K562 (cell line): ENCODE measurements around the gene BAIAP2. TPM values are rescaled to one million over a fixed set of nuclear protein-coding genes. Genes with fewer than 3 reads are reported as not detected.

Experiments used
- CSDE1 ChIP-seq, 2 experiments: fragments of 450-650 bp; IDR thresholded peaks; 2 replicates each; pipeline ENCODE4 v1.6.1; 2016; ENCODE audit warnings: mild to moderate bottlenecking in 1 of 2
- CTBP1 ChIP-seq: fragments of 450-650 bp; IDR thresholded peaks from 2 replicates; pipeline ENCODE4 v1.6.1; 2016; ENCODE audit warnings: borderline replicate concordance
- ETV1 ChIP-seq: fragments of 450-650 bp; conservative IDR thresholded peaks from 2 replicates; pipeline ENCODE4 v1.6.1; 2016; ENCODE audit warnings: missing genetic modification characterization, control low read depth, low read depth, missing compliant biosample characterization
- ETV5 ChIP-seq: sonication (generic); formaldehyde crosslinking; IDR thresholded peaks from 2 replicates; pipeline ENCODE4 v1.4.0; 2020; ENCODE audit warnings: low read depth, mild to moderate bottlenecking, missing genetic modification reagents
- FOSL1 ChIP-seq: fragments of 200-800 bp; sonication (Bioruptor generic); conservative IDR thresholded peaks from 2 replicates; pipeline ENCODE4 v1.6.1; 2016; ENCODE audit warnings: missing genetic modification characterization, missing compliant biosample characterization
- FOXK2 ChIP-seq, 2 experiments: fragments of 450-650 bp; IDR thresholded peaks in 1 of 2; conservative IDR thresholded peaks in 1 of 2; 2 replicates each; pipeline ENCODE4 v1.6.1; 2016; ENCODE audit warnings: low read depth in 2 of 2, mild to moderate bottlenecking in 1 of 2
- GABPB1 ChIP-seq: sonication (generic); formaldehyde crosslinking; IDR thresholded peaks from 2 replicates; pipeline ENCODE4 v1.8.0; 2022; ENCODE audit warnings: mild to moderate bottlenecking, missing genetic modification reagents
- HSF4 ChIP-seq: fragments of 250-450 bp; sonication (Bioruptor Pico); IDR thresholded peaks from 2 replicates; pipeline ENCODE4 v2.1.2; 2022; ENCODE audit warnings: mild to moderate bottlenecking, moderate library complexity, borderline replicate concordance
- KAT2B ChIP-seq: IDR thresholded peaks from one replicate; pipeline ENCODE4 v1.6.1; 2012; ENCODE audit warnings: low read depth, mild to moderate bottlenecking, control low read depth, inconsistent platforms, low read length, moderate library complexity
- KLF1 ChIP-seq: fragments of 450-650 bp; IDR thresholded peaks from 2 replicates; pipeline ENCODE4 v1.6.1; 2016; ENCODE audit warnings: missing genetic modification characterization, missing compliant biosample characterization
- MGA ChIP-seq: fragments of 450-650 bp; IDR thresholded peaks from 2 replicates; pipeline ENCODE4 v1.6.1; 2016; ENCODE audit warnings: mild to moderate bottlenecking, moderate library complexity
- UBTF ChIP-seq, 2 experiments: IDR thresholded peaks; 2 replicates each; pipeline ENCODE4 v1.6.1; 2012; ENCODE audit warnings: improper control_type of control experiment in 2 of 2, low read depth in 2 of 2, low read length in 2 of 2, borderline replicate concordance in 1 of 2
- ZZZ3 ChIP-seq: fragments of 450-650 bp; IDR thresholded peaks from 2 replicates; pipeline ENCODE4 v1.6.1; 2016; ENCODE audit warnings: antibody characterized with exemption, mild to moderate bottlenecking, moderate library complexity
- polyA plus RNA-seq, 8 experiments: library from polyadenylated mRNA; depleted of rRNA in 4 of 8; stranded (reverse) in 5 of 8; unstranded in 3 of 8; fragments of >200 nt; fragmentation: Nextera tagmentation in 2 of 8; fragmentation: Illumina TruSeq in 1 of 8; extraction: Ambion mirVana in 2 of 8; extraction: Trizol in 1 of 8; gene quantifications; 2 replicates each; pipeline versions ENCODE4 v1.2.1 to v1.2.3, GENCODE V29; 2011 to 2014; ENCODE audit warnings: inconsistent platforms in 1 of 8, missing spikeins in 1 of 8
- total RNA-seq, 7 experiments: library from RNA; depleted of rRNA in 6 of 7; stranded (reverse); fragments of >200 nt in 6 of 7; fragmentation: Illumina TruSeq in 2 of 7; extraction: Trizol in 2 of 7; gene quantifications; 2 replicates each; pipeline versions ENCODE4 v1.2.1 to v1.2.3, GENCODE V29; 2011 to 2021; ENCODE audit warnings: low replicate concordance in 1 of 7

The BAIAP2 gene
- total and polyA plus RNA-seq, 9 of the 15 experiments (the other 6 are each of a cell fraction or from before 2014, with no cell fraction given) = 2.3 to 51.6 (median 18.4) TPM

GRCh38 chr17:81119223-81120148, 84.5 kb downstream of the BAIAP2 start (continued):
- TF ChIP-seq ETV5 (CRISPR knock-in tag) (0 out of 2 replicates have a peak, but pooled peaks have one; percentile 63), KAT2B (peak; percentile 86), GABPB1 (CRISPR knock-in tag) (peak; percentile 88; the same call in 1 of the 2 replicates), FOSL1 (tag) (peak; percentile 56), ZZZ3 (no peak), CTBP1 (peak; percentile 75; the same call in 1 of the 2 replicates), CSDE1 (IDR thresholded peaks at IDR 0.05) (peak in 1 of 2 experiments; percentile 91; a peak in 1 of 4 replicates), MGA (peak; percentile 38), ETV1 (tag) (peak; percentile 65; the same call in 1 of the 2 replicates), HSF4 (no peak), KLF1 (tag) (0 out of 2 replicates have a peak, but pooled peaks have one; percentile 20), FOXK2 (conservative IDR thresholded peaks at IDR 0.05 in 1 of 2, IDR thresholded peaks at IDR 0.05 in 1 of 2; ENCODE audit: low read depth in 2 of 2) (peak in 1 of 2 experiments; percentile 40; a peak in 2 of 4 replicates), UBTF (IDR thresholded peaks at IDR 0.05; ENCODE audit: borderline replicate concordance in 1 of 2, low read depth in 2 of 2, low read length in 2 of 2) (no peak)
